ENCODE results near the gene ATP2B2. TPM values are rescaled to one million over a fixed set of nuclear protein-coding genes. Genes with fewer than 3 reads are reported as not detected.

The ATP2B2 gene
- total and polyA plus RNA-seq, 2 of the 8 experiments (the other 6 are each of a cell fraction or from before 2014, with no cell fraction given) = 0.14 to 1.2 TPM

DNA sequence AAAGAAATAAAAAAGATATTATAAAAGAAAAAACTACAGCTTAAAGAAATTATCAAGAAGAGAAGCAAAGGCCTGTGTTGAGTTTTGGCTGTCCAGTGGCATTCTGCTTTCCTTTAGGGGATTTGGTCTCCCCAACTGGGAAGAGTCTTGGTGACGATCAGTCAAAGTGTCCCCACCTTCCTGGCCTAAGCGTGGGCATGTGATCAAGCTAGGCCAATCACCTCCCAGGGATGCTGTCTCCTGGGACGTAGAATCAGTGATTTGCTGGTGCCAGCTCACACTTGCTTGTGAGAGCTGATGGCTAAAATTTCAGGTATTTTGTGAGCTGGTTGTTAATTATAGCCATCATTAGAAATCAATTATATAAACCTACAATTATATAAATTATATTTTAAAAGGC, 69.5 kb downstream of the ATP2B2 start:
- Histone ChIP-seq H4K91ac (replicated peaks; ENCODE audit: insufficient read length, low read length) (no peak overlapping the region), H3K4me1 (replicated peaks in 1 of 4; ENCODE audit: control insufficient read depth in 3 of 4, insufficient read depth in 4 of 4, low read length in 3 of 4) (no peaks in the 10 kb centered on the region), H3K23ac (ENCODE audit: insufficient read length) (no peak overlapping the region), H3K79me1 (ENCODE audit: low read depth, low read length) (no peaks in the 10 kb centered on the region), H3K27me3 (replicated peaks in 1 of 4; ENCODE audit: control insufficient read depth in 3 of 4, extremely low read depth in 1 of 4, insufficient read depth in 3 of 4, low read length in 3 of 4) (no peaks in the 10 kb centered on the region), H2BK120ac (replicated peaks; ENCODE audit: low read depth, low read length) (no peak overlapping the region), H3K4me3 (ENCODE audit: extremely low read depth in 1 of 4, insufficient read depth in 2 of 4, low read depth in 3 of 4, low read length in 4 of 4) (no peak overlapping the region), H3K79me2 (ENCODE audit: control insufficient read depth in 1 of 2, insufficient read depth in 2 of 2, low read length in 2 of 2) (no peaks in the 10 kb centered on the region), H3K4me2 (ENCODE audit: insufficient read depth in 1 of 2, low read depth in 2 of 2, low read length in 2 of 2) (no peak overlapping the region), H3K56ac (replicated peaks; ENCODE audit: insufficient read length, low read depth, low read length) (no peak overlapping the region), H3K9ac (replicated peaks in 1 of 4; ENCODE audit: extremely low read depth in 1 of 4, low read depth in 3 of 4, low read length in 3 of 4) (no peak overlapping the region), H3K9me3 (ENCODE audit: insufficient read depth in 2 of 2, low read depth in 1 of 2, low read length in 1 of 2) (no peaks in the 10 kb centered on the region), H3K18ac (ENCODE audit: extremely low read depth, low read length) (no peak overlapping the region), H2BK20ac (ENCODE audit: low read length) (no peak overlapping the region), H3K36me3 (ENCODE audit: control insufficient read depth in 2 of 4, insufficient read depth in 4 of 4, low read length in 3 of 4) (no peaks in the 10 kb centered on the region), H2BK15ac (ENCODE audit: low read length) (no peak overlapping the region), H3K27ac (ENCODE audit: low read depth, low read length) (no peak overlapping the region; the same call in 1 of the 2 replicates), H2BK5ac (ENCODE audit: low read depth, low read length) (no peak overlapping the region), H2AFZ (ENCODE audit: low read length) (no peak overlapping the region), H2AK5ac (ENCODE audit: low read depth, low read length) (no peak overlapping the region), H4K20me1 (replicated peaks in 1 of 2; ENCODE audit: control insufficient read depth in 1 of 2, insufficient read depth in 2 of 2, low read length in 2 of 2) (no peaks in the 10 kb centered on the region), H3K23me2 (ENCODE audit: low read depth, low read length) (no peaks in the 10 kb centered on the region), H3K14ac (ENCODE audit: insufficient read length) (no peak overlapping the region), H4K5ac (ENCODE audit: insufficient read length, low read depth, low read length) (no peak overlapping the region), H2BK12ac (ENCODE audit: low read depth, low read length) (no peak overlapping the region), H3K4ac (replicated peaks; ENCODE audit: insufficient read length, low read depth, low read length) (no peak overlapping the region), H4K8ac (ENCODE audit: extremely low read depth, insufficient read depth, low read length) (no peak overlapping the region)
- DNase-seq (ENCODE audit: low read depth in 1 of 2, low spot score in 2 of 2) (no peak), FAIRE-seq (no peak)
- POLR2A ChIA-PET (ENCODE audit: partially characterized antibody) = interaction anchor here (0.9 kb wide), 1 partner anchor 124 kb away, joined by 3 read pairs; no protein-coding TSS in a partner anchor
- WGBS, 2 experiments (ENCODE audit: extremely low coverage in 1 of 2, insufficient coverage in 1 of 2, insufficient read length in 1 of 2, insufficient replicate concordance in 2 of 2, low coverage in 1 of 2, low lambda C conversion rate in 2 of 2, missing lambda C conversion rate in 1 of 2) = 91% methylated on average over 3 of the region's 3 CpGs; no CpG with 5 or more reads in 1 of the 2 experiments
- CTCF ChIA-PET (ENCODE audit: partially characterized antibody) = interaction anchor here (1.3 to 2.7 kb wide), 9 partner anchors 9 to 302 kb away, joined by 3 to 14 read pairs (median 4); no protein-coding TSS in a partner anchor
- no peak for TF ChIP-seq SIRT6 (IDR thresholded peaks at IDR 0.05; ENCODE audit: low read length)
- TF ChIP-seq, protein P1, sequence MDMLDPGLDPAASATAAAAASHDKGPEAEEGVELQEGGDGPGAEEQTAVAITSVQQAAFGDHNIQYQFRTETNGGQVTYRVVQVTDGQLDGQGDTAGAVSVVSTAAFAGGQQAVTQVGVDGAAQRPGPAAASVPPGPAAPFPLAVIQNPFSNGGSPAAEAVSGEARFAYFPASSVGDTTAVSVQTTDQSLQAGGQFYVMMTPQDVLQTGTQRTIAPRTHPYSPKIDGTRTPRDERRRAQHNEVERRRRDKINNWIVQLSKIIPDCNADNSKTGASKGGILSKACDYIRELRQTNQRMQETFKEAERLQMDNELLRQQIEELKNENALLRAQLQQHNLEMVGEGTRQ (IDR thresholded peaks at IDR 0.05; ENCODE audit: low read length) = peak; percentile 57

Data from H1 (cell line).